ENCODE data around the gene SPOCD1. TPM values are rescaled to one million over a fixed set of nuclear protein-coding genes. Genes with fewer than 3 reads are reported as not detected.

Gene SPOCD1
- total and polyA plus RNA-seq, 12 donors: 0.09 to 2.4 (median 0.61) TPM

GRCh38 chr1:31835415-31835814, 19.6 kb upstream of the SPOCD1 start:
- no peaks in the 10 kb centered on the region for H3K36me3 ChIP-seq (replicated peaks in 1 of 2)
- intact Hi-C loops (cut with DNase I): no loop called here
- DNase-seq: no peak
- TF ChIP-seq POLR2A (IDR thresholded peaks at IDR 0.05): no peak
- no peak for TF ChIP-seq CTCF (IDR thresholded peaks at IDR 0.05)
- H3K9me3 ChIP-seq (replicated peaks in 1 of 3): no peaks in the 10 kb centered on the region
- H3K27me3 ChIP-seq: peaks cover 1% of the 10 kb centered on the region
- no peak overlapping the region for H3K27ac ChIP-seq
- H3K4me1 ChIP-seq (replicated peaks in 1 of 2): no peaks in the 10 kb centered on the region
- no peak overlapping the region for H3K4me3 ChIP-seq
- 73 to 89% (median 79%) methylated on average over 3 of the region's 3 CpGs for WGBS, 4 donors

- intact Hi-C loops (cut with DNase I): no loop called here
- no peak overlapping the region for H3K4me3 ChIP-seq
- no peak overlapping the region for H3K27ac ChIP-seq
- H3K36me3 ChIP-seq (replicated peaks in 1 of 2): no peaks in the 10 kb centered on the region
- no peak for TF ChIP-seq POLR2A (IDR thresholded peaks at IDR 0.05)
- TF ChIP-seq CTCF (IDR thresholded peaks at IDR 0.05): no peak
- peaks cover 6% of the 10 kb centered on the region for H3K27me3 ChIP-seq
- H3K9me3 ChIP-seq (replicated peaks in 1 of 3): no peaks in the 10 kb centered on the region
- no peaks in the 10 kb centered on the region for H3K4me1 ChIP-seq (replicated peaks in 1 of 2)
- no peak for DNase-seq
- WGBS, 4 donors: 70 to 92% (median 89%) methylated on average over 6 of the region's 6 CpGs
Measured at GRCh38 chr1:31834501-31834900, 18.7 kb upstream of the SPOCD1 start.

GRCh38 chr1:31831397-31832378, 15.9 kb upstream of the SPOCD1 start:
- no peak overlapping the region for H3K4me3 ChIP-seq
- TF ChIP-seq CTCF (IDR thresholded peaks at IDR 0.05) (no peak), POLR2A (IDR thresholded peaks at IDR 0.05) (no peak)
- H3K4me1 ChIP-seq (replicated peaks in 1 of 2): no peaks in the 10 kb centered on the region
- no peak for DNase-seq
- no peaks in the 10 kb centered on the region for H3K9me3 ChIP-seq (replicated peaks in 1 of 3)
- no peaks in the 10 kb centered on the region for H3K36me3 ChIP-seq (replicated peaks in 1 of 2)
- intact Hi-C loops (cut with DNase I): no loop called here
- WGBS, 4 donors: 80 to 85% (median 81%) methylated on average over 9 of the region's 9 CpGs
- no peak overlapping the region for H3K27ac ChIP-seq
- H3K27me3 ChIP-seq: peaks cover 6% of the 10 kb centered on the region

- H3K4me1 ChIP-seq (replicated peaks in 1 of 2): no peaks in the 10 kb centered on the region
- H3K36me3 ChIP-seq (replicated peaks in 1 of 2): no peaks in the 10 kb centered on the region
- peak in 1 of 7 donors; percentile 60 for DNase-seq
- H3K27ac ChIP-seq: no peak overlapping the region
- WGBS, 4 donors: 82 to 92% (median 87%) methylated on average over 7 to 8 of the region's 8 CpGs
- H3K9me3 ChIP-seq (replicated peaks in 1 of 3): no peaks in the 10 kb centered on the region
- peaks cover 6% of the 10 kb centered on the region for H3K27me3 ChIP-seq
- no peak for TF ChIP-seq POLR2A (IDR thresholded peaks at IDR 0.05)
- no peak for TF ChIP-seq CTCF (IDR thresholded peaks at IDR 0.05)
- intact Hi-C loops (cut with DNase I): no loop called here
- H3K4me3 ChIP-seq: no peak overlapping the region
Measured at GRCh38 chr1:31830511-31830910, 14.7 kb upstream of the SPOCD1 start.

Measured in adrenal gland (tissue), 12 donors.